Stimulated activated effector memory CD8-positive, alpha-beta T cell treated with anti-CD3 and anti-CD28 coated beads, Interleukin-12 subunit alpha, Interleukin-12 subunit beta, amount 100 ng/mL, for 72 hours (primary cell): ENCODE results near the gene CAMK1D.

Source experiments
- ATAC-seq: fragments of 150-1000 bp; cut with Tn5 transposase; 2 replicates; pipeline ENCODE4 v1.10.0; 2021
- DNase-seq, 2 donors: peaks; one replicate each; pipeline ENCODE4 v3.0.0; 2021 to 2022; ENCODE audit warnings: low spot score in 2 of 2
- H3K27ac Mint-ChIP-seq: one replicate; pipeline ENCODE4 v1.8.0; 2022; ENCODE audit warnings: mild to moderate bottlenecking, mixed read lengths
- H3K36me3 Mint-ChIP-seq: one replicate; pipeline ENCODE4 v1.8.0; 2022; ENCODE audit warnings: mild to moderate bottlenecking, mixed read lengths
- H3K4me1 Mint-ChIP-seq: one replicate; pipeline ENCODE4 v1.8.0; 2022; ENCODE audit warnings: mixed read lengths
- H3K4me3 Mint-ChIP-seq: one replicate; pipeline ENCODE4 v1.8.0; 2022; ENCODE audit warnings: mild to moderate bottlenecking, mixed read lengths
- H3K9me3 Mint-ChIP-seq: one replicate; pipeline ENCODE4 v1.8.0; 2022; ENCODE audit warnings: mixed read lengths

Gene CAMK1D

GRCh38 chr10:12811826-12812225 lies 462.5 kb downstream of the CAMK1D start:
- Mint-ChIP-seq H3K9me3 (peaks cover 6% of the 10 kb centered on the region), H3K4me1 (peaks cover 7% of the 10 kb centered on the region), H3K36me3 (peaks cover 26% of the 10 kb centered on the region), H3K27ac (no peak overlapping the region), H3K4me3 (no peak overlapping the region)
- DNase-seq (no peak), ATAC-seq (no peak)

GRCh38 chr10:12812571-12812970 lies 463.2 kb downstream of the CAMK1D start:
- Mint-ChIP-seq H3K27ac (no peak overlapping the region), H3K4me3 (no peak overlapping the region), H3K9me3 (peaks cover 6% of the 10 kb centered on the region), H3K36me3 (peaks cover 26% of the 10 kb centered on the region), H3K4me1 (peaks cover 5% of the 10 kb centered on the region)
- no peak for DNase-seq
- no peak for ATAC-seq

GRCh38 chr10:12814166-12814565 lies 464.8 kb downstream of the CAMK1D start:
- Mint-ChIP-seq H3K27ac (peak overlapping the region; percentile 15), H3K36me3 (peaks cover 26% of the 10 kb centered on the region)

GRCh38 chr10:12819071-12819470 lies 469.7 kb downstream of the CAMK1D start:
- peaks cover 1% of the 10 kb centered on the region for H3K9me3 Mint-ChIP-seq
- H3K27ac Mint-ChIP-seq: peak overlapping the region; percentile 26
- no peak overlapping the region for H3K4me3 Mint-ChIP-seq
- ATAC-seq (no peak), DNase-seq (no peak)
- H3K4me1 Mint-ChIP-seq: peaks cover 7% of the 10 kb centered on the region
- peaks cover 42% of the 10 kb centered on the region for H3K36me3 Mint-ChIP-seq

More at GRCh38 chr10:12814166-12814565, 464.8 kb downstream of the CAMK1D start:
- Mint-ChIP-seq H3K4me3 (no peak overlapping the region), H3K4me1 (no peaks in the 10 kb centered on the region), H3K9me3 (peaks cover 6% of the 10 kb centered on the region)
- DNase-seq: no peak
- ATAC-seq: no peak

GRCh38 chr10:12819656-12820055 lies 470.3 kb downstream of the CAMK1D start:
- no peak overlapping the region for H3K4me3 Mint-ChIP-seq
- H3K4me1 Mint-ChIP-seq: peaks cover 7% of the 10 kb centered on the region
- no peak overlapping the region for H3K27ac Mint-ChIP-seq
- H3K36me3 Mint-ChIP-seq: peaks cover 42% of the 10 kb centered on the region
- ATAC-seq (no peak), DNase-seq (no peak)
- H3K9me3 Mint-ChIP-seq: no peaks in the 10 kb centered on the region

- H3K36me3 Mint-ChIP-seq: peaks cover 47% of the 10 kb centered on the region
- H3K9me3 Mint-ChIP-seq: no peaks in the 10 kb centered on the region
- H3K4me3 Mint-ChIP-seq: no peak overlapping the region
- ATAC-seq: no peak
- DNase-seq: no peak
- H3K27ac Mint-ChIP-seq: peak overlapping the region; percentile 74
- peaks cover 7% of the 10 kb centered on the region for H3K4me1 Mint-ChIP-seq
Observed at GRCh38 chr10:12822126-12822892, 473.0 kb downstream of the CAMK1D start.

- Mint-ChIP-seq H3K4me1 (peaks cover 7% of the 10 kb centered on the region), H3K9me3 (no peaks in the 10 kb centered on the region), H3K36me3 (peaks cover 49% of the 10 kb centered on the region), H3K27ac (peak overlapping the region; percentile 74), H3K4me3 (no peak overlapping the region)
- no peak for DNase-seq
- ATAC-seq: no peak
Observed at GRCh38 chr10:12822893-12823170, 473.5 kb downstream of the CAMK1D start.

GRCh38 chr10:12823328-12823727 lies 474.0 kb downstream of the CAMK1D start:
- Mint-ChIP-seq H3K36me3 (peaks cover 54% of the 10 kb centered on the region), H3K27ac (peak overlapping the region; percentile 74), H3K9me3 (no peaks in the 10 kb centered on the region), H3K4me1 (peaks cover 7% of the 10 kb centered on the region), H3K4me3 (no peak overlapping the region)
- ATAC-seq: no peak
- no peak for DNase-seq

GRCh38 chr10:12825260-12825849 lies 476.0 kb downstream of the CAMK1D start:
- Mint-ChIP-seq H3K9me3 (no peaks in the 10 kb centered on the region), H3K27ac (no peak overlapping the region), H3K36me3 (peaks cover 63% of the 10 kb centered on the region), H3K4me1 (peaks cover 6% of the 10 kb centered on the region), H3K4me3 (no peak overlapping the region)
- DNase-seq (no peak), ATAC-seq (no peak)

- peak; percentile 16 for ATAC-seq
- H3K9me3 Mint-ChIP-seq: no peaks in the 10 kb centered on the region
Observed at GRCh38 chr10:12826800-12827372, 477.5 kb downstream of the CAMK1D start.

GRCh38 chr10:12828736-12829135 lies 479.4 kb downstream of the CAMK1D start:
- peaks cover 49% of the 10 kb centered on the region for H3K36me3 Mint-ChIP-seq
- no peaks in the 10 kb centered on the region for H3K9me3 Mint-ChIP-seq
- no peak overlapping the region for H3K4me3 Mint-ChIP-seq
- no peak overlapping the region for H3K27ac Mint-ChIP-seq
- ATAC-seq: no peak
- H3K4me1 Mint-ChIP-seq: no peaks in the 10 kb centered on the region
- DNase-seq: no peak

More at GRCh38 chr10:12826800-12827372, 477.5 kb downstream of the CAMK1D start:
- Mint-ChIP-seq H3K4me1 (no peaks in the 10 kb centered on the region), H3K27ac (peak overlapping the region; percentile 23), H3K4me3 (no peak overlapping the region), H3K36me3 (peaks cover 52% of the 10 kb centered on the region)
- DNase-seq: no peak

GRCh38 chr10:12829831-12830390 lies 480.6 kb downstream of the CAMK1D start:
- no peaks in the 10 kb centered on the region for H3K9me3 Mint-ChIP-seq
- DNase-seq: no peak
- no peak for ATAC-seq
- peaks cover 37% of the 10 kb centered on the region for H3K36me3 Mint-ChIP-seq
- no peak overlapping the region for H3K4me3 Mint-ChIP-seq
- H3K4me1 Mint-ChIP-seq: no peaks in the 10 kb centered on the region
- H3K27ac Mint-ChIP-seq: no peak overlapping the region

GRCh38 chr10:12832096-12832495 lies 482.7 kb downstream of the CAMK1D start:
- Mint-ChIP-seq H3K36me3 (peaks cover 23% of the 10 kb centered on the region), H3K4me3 (no peak overlapping the region), H3K9me3 (no peaks in the 10 kb centered on the region), H3K4me1 (no peaks in the 10 kb centered on the region), H3K27ac (no peak overlapping the region)
- DNase-seq: no peak
- ATAC-seq: no peak

- DNase-seq: no peak
- Mint-ChIP-seq H3K27ac (no peak overlapping the region), H3K4me1 (no peaks in the 10 kb centered on the region), H3K4me3 (no peak overlapping the region), H3K36me3 (peaks cover 20% of the 10 kb centered on the region), H3K9me3 (no peaks in the 10 kb centered on the region)
- ATAC-seq: no peak
Observed at GRCh38 chr10:12833451-12833850, 484.1 kb downstream of the CAMK1D start.

- H3K4me1 Mint-ChIP-seq: no peaks in the 10 kb centered on the region
- ATAC-seq (no peak), DNase-seq (no peak)
- H3K9me3 Mint-ChIP-seq: no peaks in the 10 kb centered on the region
- peaks cover 13% of the 10 kb centered on the region for H3K36me3 Mint-ChIP-seq
- no peak overlapping the region for H3K4me3 Mint-ChIP-seq
- H3K27ac Mint-ChIP-seq: no peak overlapping the region
Observed at GRCh38 chr10:12834116-12834665, 484.8 kb downstream of the CAMK1D start.
